DMS 273 (cell line): ENCODE data around the gene NGEF.

Experiments used
- DNase-seq: peaks from one replicate; lab custom pipeline; 2025; ENCODE audit not compliant: unreplicated experiment; lab: John Stamatoyannopoulos, UW

Gene NGEF

DNA sequence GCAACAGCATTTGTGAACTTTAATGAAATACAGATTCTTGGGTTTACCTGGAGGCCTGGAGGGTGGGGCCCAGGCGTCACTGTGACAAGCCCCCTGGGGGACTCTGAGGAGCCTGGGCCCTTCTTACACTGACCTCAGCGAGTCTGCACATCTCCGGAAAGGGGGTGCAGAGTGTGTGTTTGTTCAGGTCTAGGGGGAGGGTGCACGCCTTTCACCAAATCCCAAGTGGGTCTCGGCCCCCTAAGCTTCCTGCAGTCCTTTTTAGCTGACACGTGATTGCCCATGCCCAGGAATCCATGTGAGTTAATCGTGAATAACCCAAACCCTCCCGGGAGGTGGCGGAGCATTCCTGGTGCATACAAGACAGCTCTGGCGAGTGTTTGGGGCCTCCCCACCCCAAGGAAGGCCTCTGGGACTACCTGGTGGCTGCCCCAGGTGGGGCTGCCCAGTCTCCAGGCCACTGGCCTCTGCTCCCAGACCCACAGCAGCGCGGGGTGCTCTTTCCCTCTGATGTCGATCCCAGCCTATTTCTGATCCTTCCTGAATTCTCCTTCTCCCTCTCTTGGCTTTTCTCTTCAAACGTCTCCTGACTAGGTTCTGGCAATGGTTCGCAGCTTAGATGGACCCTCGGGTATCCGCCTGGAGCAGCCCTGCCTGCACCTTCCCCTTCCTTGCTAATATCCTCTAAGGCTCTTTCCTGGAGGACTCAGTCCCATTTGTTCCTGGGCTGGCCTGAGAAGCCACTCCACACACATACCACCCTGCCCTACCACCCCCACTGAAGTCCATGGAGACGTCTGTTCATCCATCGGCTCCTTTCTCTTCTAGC, 10.0 kb downstream of the NGEF start:
- no peak for DNase-seq

- no peak for DNase-seq
These were observed 11.9 kb downstream of the NGEF start for GRCh38 chr2:233000886-233001750.

GRCh38 chr2:232999354-232999753, 13.7 kb downstream of the NGEF start:
- no peak for DNase-seq

GRCh38 chr2:232998666-232998985, 14.4 kb downstream of the NGEF start:
- DNase-seq, result no peak

DNA sequence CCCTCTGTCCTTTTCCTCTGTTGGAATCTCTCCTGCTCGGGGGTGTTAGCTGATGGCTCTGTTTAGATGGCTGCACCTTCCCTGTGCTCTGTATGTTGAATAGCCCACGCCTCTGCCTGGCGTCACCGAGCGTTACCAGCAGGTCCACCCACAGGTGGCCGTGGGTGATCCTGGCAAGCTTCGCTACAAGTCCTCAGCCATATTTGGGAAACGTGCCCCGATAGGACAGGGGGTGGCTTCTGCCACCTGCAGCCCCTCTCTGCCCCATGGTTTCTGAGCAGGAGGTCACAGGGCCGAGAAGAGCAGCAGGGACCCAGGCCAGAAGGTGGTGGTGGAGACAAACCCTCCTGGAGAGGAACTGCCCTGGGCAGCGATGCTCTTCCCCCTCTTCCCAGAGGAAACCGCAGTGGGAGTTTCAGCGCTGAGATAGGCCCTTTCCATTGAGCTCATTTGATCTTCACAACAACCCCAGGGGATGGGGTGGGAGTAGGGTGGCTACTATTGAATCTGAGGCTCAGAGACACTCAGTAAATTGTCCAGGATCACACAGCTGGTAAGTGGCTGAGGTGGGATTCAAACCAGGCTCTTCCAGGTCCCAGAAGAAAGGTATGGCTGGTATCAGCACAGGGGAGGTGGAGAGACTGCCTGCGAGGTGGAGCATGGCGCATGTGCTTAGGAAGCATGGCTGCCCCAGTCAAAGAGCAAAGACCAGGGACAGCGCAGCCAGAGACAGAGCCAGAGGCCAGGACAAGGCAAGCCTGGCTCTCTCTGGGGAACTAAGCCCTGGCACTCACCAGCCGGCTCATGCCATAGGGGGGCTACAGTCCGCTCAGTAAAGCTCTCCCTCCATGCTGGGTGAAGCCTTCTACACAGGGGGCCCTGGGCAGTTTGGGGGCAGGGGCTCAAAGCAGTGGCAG, 15.0 kb downstream of the NGEF start:
- DNase-seq, result no peak

- no peak for DNase-seq
These were observed 18.6 kb downstream of the NGEF start for GRCh38 chr2:232994446-232994845.

GRCh38 chr2:232993231-232993821, 19.7 kb downstream of the NGEF start:
- DNase-seq, result no peak

GRCh38 chr2:232986155-232986554, 26.9 kb downstream of the NGEF start:
- DNase-seq, result no peak

DNA sequence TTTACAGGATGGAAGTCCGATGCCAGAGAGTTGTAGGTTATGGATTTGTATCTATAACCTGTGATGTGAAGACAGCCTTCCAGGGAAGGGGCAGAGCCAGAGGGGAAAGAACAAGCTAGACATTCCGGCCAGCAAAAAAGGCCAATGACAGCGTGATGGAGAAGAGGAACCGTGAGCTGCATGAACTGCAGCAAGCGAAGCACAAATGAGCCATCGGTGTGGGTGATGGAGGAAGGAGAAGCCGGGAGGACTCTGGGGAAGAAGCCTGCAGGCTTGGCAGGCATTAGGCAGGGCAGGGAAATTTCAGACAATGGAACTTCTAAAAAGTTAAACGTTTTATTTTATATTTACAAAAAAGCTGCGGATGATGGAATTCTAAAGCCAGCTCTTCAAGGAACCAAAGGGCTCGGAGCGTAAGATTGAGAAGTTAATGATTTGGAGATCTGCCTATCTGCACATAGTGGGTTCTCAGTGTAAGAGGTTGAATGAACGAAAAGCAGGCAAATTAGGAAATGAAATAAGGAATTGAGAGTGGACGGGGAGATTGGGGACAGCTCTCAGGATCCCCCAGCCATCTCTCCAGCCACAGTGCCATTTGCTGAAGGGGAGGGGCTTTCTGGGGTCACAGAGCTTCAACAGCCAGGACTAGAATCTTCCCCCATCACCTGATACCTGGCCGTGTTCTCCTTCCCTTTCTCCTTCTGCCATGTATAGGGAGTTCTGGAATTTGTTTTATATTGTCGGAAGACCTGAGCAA, 28.4 kb downstream of the NGEF start:
- DNase-seq, result no peak

GRCh38 chr2:232983669-232984140, 29.4 kb downstream of the NGEF start:
- DNase-seq, result no peak

DNA sequence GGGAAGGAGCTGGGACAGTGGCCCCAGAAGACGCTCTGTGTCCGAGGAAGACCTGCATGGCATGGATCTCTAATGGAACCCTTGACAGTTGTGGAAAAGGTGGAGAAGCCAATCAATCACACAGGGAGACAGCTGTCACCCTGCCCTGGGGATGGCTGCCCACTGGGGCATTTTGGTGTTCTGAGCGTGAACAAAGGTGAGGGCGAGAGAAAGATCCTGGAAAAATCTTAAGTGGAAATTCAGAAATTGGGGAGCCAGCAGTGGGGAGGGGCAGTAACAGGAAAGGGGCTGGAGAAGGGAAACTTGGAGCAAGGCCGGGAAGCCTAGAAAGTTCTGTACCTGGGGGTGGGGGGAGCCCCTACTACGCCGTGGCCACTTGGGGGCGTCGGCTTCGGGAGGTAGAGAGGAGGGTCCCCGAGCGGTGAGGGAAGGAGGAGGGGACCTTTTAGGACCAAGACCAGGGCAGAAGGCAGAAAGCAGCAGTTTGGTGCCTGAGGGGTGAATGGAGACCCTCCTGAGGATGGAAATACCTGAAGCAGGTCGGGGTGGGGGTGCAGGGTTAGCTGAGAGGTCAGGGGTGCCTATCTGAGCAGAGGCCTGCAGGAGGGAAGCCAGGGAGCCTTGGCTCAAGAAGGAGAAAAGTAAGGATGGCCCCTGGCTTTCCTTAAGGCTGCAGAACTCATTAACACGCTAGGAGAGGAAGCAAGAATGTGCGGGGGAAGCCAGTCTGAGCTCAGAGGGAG, 30.0 kb downstream of the NGEF start:
- no peak for DNase-seq

DNA sequence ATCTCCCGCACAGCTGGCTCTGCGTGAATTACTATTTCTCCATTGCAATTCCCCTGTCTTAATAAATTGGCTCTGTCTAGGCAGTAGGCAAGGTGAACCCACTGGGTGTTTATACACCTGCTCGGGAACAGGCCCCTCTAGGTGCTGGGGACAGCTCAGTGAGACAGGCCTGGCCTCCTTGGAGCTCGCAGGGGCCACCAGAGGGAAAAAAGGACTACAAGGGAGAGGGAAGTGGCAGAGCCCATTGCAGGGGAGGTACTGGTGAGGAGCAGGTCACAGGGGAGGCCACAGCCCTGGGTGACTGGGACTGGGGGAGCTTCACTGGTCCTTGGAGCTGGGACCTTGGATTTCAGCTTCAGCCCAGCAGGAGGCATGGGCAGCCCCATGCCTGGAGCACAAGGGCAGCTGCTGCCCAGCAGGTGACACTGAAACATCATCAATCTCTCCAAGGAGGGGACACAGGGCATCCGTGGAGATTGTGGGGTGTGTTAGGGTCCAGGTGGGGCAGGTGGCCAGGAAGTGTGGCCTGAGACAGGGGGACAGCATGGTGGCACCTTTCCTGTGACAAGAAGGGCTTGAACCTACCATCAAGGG, 31.2 kb downstream of the NGEF start:
- DNase-seq, result no peak

DNA sequence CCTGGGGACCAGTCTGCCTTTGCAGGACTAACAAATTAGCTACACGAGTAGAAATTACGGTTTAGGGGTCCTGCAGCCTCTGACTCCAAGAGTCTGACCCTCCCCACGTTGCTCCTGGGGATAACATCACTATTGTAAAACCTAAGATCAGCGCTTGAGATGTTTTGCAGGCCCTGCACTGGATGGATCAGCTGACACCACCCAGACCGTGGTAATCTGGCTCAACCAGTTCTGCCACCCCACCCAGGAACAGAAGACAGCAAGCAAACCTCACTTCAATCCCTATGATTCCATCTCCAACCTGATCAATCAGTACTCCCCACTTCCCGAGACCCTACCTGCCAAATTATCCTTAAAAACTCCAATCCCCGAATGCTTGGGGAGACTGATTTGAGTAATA, 31.7 kb downstream of the NGEF start:
- DNase-seq, result no peak

DNA sequence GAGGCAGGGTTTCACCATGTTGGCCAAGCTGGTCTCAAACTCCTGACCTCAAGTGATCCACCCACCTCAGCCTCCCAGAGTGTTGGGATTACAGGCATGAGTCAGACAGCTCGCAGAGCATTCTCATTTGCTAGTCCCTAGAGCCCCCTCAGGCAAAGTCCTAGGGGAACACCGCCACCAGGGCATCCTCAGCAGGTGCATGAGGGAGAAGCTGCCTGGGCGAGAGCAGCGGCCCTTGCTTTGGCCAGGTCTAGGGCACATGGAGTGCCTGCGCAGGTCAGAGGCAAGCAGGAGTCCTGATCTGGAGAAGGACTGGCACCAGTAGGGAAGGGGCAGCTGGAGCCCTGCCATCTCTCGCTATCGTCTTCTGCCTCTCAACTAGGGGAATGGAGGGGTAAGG, 32.4 kb downstream of the NGEF start:
- DNase-seq, result no peak

DNA sequence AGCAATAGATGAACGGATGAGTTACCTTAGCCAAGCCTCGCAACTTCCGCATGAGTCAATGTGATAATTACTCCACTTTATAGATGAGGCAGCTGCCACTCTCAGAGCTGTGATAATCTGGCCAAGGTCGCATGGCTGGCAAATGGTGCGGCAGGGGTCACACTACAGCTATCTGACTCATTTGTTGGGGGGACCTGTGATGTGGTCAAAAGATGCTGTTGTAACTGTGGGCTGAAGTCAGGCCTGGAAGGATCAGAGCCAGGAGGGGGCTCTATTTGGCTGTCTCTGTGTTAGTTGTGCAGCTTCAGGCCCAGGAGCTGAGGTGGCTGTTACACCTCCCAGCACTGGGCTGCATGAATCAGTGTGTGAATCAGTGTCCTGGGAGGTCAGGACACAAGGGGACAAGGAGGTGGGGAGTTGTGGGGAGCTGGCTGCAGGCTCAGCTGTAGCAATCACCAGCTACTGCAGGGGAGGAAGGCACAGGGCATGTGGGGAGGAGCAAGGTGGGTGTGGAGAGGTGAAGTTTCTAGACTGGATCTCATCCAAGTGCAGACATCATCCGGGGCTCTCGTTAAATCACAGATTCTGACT, 33.1 kb downstream of the NGEF start:
- DNase-seq, result peak; percentile 27

DNA sequence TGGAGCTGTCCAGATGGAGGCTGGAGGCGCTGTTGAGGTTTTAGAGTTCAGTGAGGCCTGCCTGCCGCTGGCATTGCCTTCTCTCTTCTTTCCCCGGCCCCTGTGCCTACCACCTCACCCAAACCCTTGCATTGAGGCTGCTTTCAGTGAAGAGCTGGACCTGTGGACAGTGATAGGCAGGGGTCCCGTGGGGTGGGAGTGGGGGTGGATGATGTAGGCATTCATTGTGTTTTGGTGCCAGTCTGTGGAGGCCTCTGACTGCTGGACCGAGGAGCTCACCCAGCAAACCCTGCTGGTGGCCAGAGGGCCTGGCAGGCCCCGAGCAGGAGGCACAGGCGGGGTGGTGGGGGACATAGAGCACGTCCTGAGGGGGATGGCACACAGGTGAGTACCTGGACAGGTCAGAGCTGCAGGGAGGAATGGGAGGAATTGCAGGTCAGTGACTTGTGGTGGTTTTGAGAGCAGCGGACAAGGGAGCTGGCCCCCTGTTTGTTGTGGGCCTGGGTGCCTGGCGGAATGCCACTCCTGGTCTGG, 35.6 kb downstream of the NGEF start:
- DNase-seq, result no peak

GRCh38 chr2:232976666-232977437, 36.2 kb downstream of the NGEF start:
- no peak for DNase-seq

DNA sequence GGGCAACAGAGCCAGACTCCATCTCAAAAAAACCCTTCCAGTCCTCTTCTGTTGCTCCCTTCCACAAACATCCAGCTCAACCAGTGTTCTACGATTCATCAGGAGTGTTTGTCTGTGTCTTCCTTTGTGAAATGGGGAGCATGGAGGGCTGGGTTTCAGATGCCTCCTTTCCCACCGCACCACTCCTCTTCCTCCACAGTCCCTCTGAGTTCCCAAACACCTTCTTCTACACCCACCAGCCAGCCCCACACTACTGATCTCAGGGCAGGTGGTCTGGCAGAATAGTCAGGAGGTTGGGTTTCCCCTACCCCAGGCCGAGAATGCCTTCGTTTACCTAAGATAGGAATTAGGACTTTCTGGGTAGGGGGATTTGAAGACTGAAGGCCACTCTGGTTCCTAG, 36.9 kb downstream of the NGEF start:
- DNase-seq, result no peak
